Kidney (tissue), 14 donors: ENCODE results near the gene SEPTIN8. TPM values are rescaled to one million over a fixed set of nuclear protein-coding genes. Genes with fewer than 3 reads are reported as not detected.

Experiments used
- DNase-seq, 5 donors: peaks; one replicate each; pipeline ENCODE4 v3.0.0-alpha.2; 2013 to 2020
- FAIRE-seq: peaks from 2 replicates; lab custom pipeline; 2012; peaks lifted over from hg19 to GRCh38; lab: Jason Lieb, UNC
- H3K27ac ChIP-seq, 2 donors: one replicate each; pipeline ENCODE4 v1.7.0; 2013; ENCODE audit warnings: low read depth in 2 of 2, low read length in 2 of 2, inconsistent platforms in 1 of 2
- H3K27me3 ChIP-seq: one replicate; pipeline ENCODE4 v1.7.1; 2013; ENCODE audit warnings: low read length, inconsistent platforms; ENCODE audit not compliant: control insufficient read depth, insufficient read depth
- H3K36me3 ChIP-seq, 3 donors: one replicate each; pipeline versions ENCODE4 v1.7.0 to v1.7.1; 2013; ENCODE audit warnings: low read length in 3 of 3, control low read depth in 1 of 3, inconsistent platforms in 1 of 3; ENCODE audit not compliant: insufficient read depth in 3 of 3, control insufficient read depth in 2 of 3
- H3K4me1 ChIP-seq, 3 donors: one replicate each; pipeline versions ENCODE4 v1.7.0 to v1.7.1; 2013; ENCODE audit warnings: low read length in 3 of 3, inconsistent platforms in 1 of 3, low read depth in 1 of 3; ENCODE audit not compliant: control insufficient read depth in 2 of 3, insufficient read depth in 2 of 3
- H3K4me3 ChIP-seq, 3 donors: one replicate each; pipeline versions ENCODE4 v1.7.0 to v1.8.1; 2013; ENCODE audit warnings: low read length in 3 of 3, control low read depth in 1 of 3, inconsistent platforms in 1 of 3
- H3K9ac ChIP-seq, 3 donors: one replicate each; pipeline versions ENCODE4 v1.7.0 to v1.7.1; 2013; ENCODE audit warnings: low read length in 3 of 3, control low read depth in 1 of 3, inconsistent platforms in 1 of 3
- H3K9me3 ChIP-seq, 3 donors: one replicate each; pipeline versions ENCODE4 v1.7.0 to v1.7.1; 2013; ENCODE audit warnings: low read length in 3 of 3, control low read depth in 1 of 3, inconsistent platforms in 1 of 3; ENCODE audit not compliant: control insufficient read depth in 2 of 3, insufficient read depth in 1 of 3
- CTCF ChIP-seq: IDR thresholded peaks from 3 replicates; pipeline ENCODE4 v1.5.1; 2012; ENCODE audit warnings: mild to moderate bottlenecking, moderate library complexity, borderline replicate concordance; ENCODE audit not compliant: insufficient read depth; ENCODE audit errors: extremely low read depth
- intact Hi-C: fragments of 100-400 bp; cut with DNase I; formaldehyde crosslinking; loops from one replicate; pipeline ENCODE4 v1.11.1; 2022
- polyA plus RNA-seq: library from polyadenylated mRNA; stranded (reverse); fragments of 350-450 nt; fragmentation: Illumina TruSeq; extraction: RNeasy Lipid Tissue Mini Kit (QIAGEN cat#74804); gene quantifications from one replicate; pipeline ENCODE4 v1.2.3, GENCODE V29; 2014; ENCODE audit warnings: low read depth, low replicate concordance; ENCODE audit not compliant: insufficient read depth
- total RNA-seq: library from RNA; stranded (reverse); fragmentation: NEBNext Ultra II Directional; extraction: Animal tissue kit (Norgen Biotek cat#: 25700); gene quantifications from one replicate; pipeline ENCODE4 v1.2.1, GENCODE V29; 2021
- donor health status: control.
- donor health status: control.
- donor health status: control.
- donor health status: control.
- donor health status: control.
- donor health status: DM: yes; HTN: yes; CAD: no.
- donor health status: Normal renal cell carcinoma (clear cell type).

SEPTIN8 gene
- total and polyA plus RNA-seq, 2 donors from 2014 or later = 24.9 to 54.4 TPM

- H3K27me3 ChIP-seq = no peaks in the 10 kb centered on the region
- no peaks in the 10 kb centered on the region for H3K4me1 ChIP-seq
- no peak for TF ChIP-seq CTCF
- no peak overlapping the region for H3K9ac ChIP-seq
- H3K9me3 ChIP-seq = no peaks in the 10 kb centered on the region
- H3K27ac ChIP-seq = no peak overlapping the region
- intact Hi-C loops = no loop called here
- no peaks in the 10 kb centered on the region for H3K36me3 ChIP-seq
- no peak overlapping the region for H3K4me3 ChIP-seq
- DNase-seq (no peak), FAIRE-seq (no peak)
Measured at GRCh38 chr5:132788508-132788907, 11.5 kb upstream of the SEPTIN8 start.

GRCh38 chr5:132787076-132787475, 10.0 kb upstream of the SEPTIN8 start:
- Histone ChIP-seq H3K27me3 (no peaks in the 10 kb centered on the region), H3K9me3 (no peaks in the 10 kb centered on the region), H3K9ac (no peak overlapping the region), H3K27ac (no peak overlapping the region), H3K36me3 (no peaks in the 10 kb centered on the region), H3K4me3 (no peak overlapping the region), H3K4me1 (no peaks in the 10 kb centered on the region)
- TF ChIP-seq CTCF = no peak
- DNase-seq (no peak), FAIRE-seq (no peak)
- intact Hi-C loops = no loop called here

- no peak overlapping the region for H3K4me3 ChIP-seq
- H3K9ac ChIP-seq = no peak overlapping the region
- H3K27ac ChIP-seq = no peak overlapping the region
- DNase-seq (no peak), FAIRE-seq (no peak)
- H3K4me1 ChIP-seq = no peaks in the 10 kb centered on the region
- intact Hi-C loops = no loop called here
- H3K36me3 ChIP-seq = no peaks in the 10 kb centered on the region
- H3K27me3 ChIP-seq = no peaks in the 10 kb centered on the region
- TF ChIP-seq CTCF = no peak
- no peaks in the 10 kb centered on the region for H3K9me3 ChIP-seq
Measured at GRCh38 chr5:132785864-132786263, 8.8 kb upstream of the SEPTIN8 start.

GRCh38 chr5:132785365-132785764, 8.3 kb upstream of the SEPTIN8 start:
- intact Hi-C loops = no loop called here
- Histone ChIP-seq H3K36me3 (no peaks in the 10 kb centered on the region), H3K9ac (no peak overlapping the region), H3K4me1 (no peaks in the 10 kb centered on the region), H3K4me3 (no peak overlapping the region), H3K27ac (no peak overlapping the region), H3K27me3 (no peaks in the 10 kb centered on the region), H3K9me3 (no peaks in the 10 kb centered on the region)
- no peak for FAIRE-seq
- TF ChIP-seq CTCF = no peak
- DNase-seq = no peak
